Measurements from ENCODE around the gene ZBTB7A.

ZBTB7A gene

DNA sequence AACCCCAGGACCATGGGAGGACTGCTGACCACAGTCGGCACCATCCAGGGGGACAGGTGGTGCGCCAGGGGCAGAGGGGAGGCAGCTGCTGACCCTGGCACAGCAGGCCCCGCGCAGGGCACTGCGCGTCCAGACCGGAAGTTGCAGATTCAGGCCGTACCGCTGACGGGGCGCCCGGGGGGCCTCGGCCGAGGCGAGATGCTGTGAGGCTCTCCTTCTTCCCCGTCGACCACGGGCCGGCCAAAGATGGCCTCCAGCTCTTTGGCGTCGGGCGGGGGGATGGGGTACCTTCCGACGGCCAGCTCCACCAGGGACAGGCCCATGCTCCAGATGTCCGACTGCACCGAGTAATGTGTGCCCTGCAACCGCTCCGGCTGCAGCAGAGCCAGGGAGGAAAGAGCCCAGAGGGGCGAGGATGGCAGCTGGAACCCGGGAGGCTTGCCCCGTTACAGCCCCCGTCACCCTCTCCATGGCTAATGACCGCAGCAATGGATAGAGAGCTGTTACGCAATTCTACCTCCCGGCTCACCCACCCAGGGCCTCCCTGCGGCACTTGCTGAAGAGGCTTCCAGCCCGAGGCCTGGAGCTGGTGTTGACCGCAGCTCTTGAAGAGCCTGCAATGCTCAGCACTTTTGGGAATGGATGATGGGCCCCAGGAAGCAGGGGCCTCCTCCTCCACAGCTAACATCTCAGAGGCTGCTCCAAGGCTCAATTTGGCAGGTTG lies 32.5 kb upstream of the ZBTB7A start:
- no peak overlapping the region for H3K4me3 ChIP-seq (replicated peaks; ENCODE audit: insufficient read depth, low read length)
- no peak for TF ChIP-seq SPI1 (IDR thresholded peaks at IDR 0.05; ENCODE audit: borderline replicate concordance, low read depth)
- TF ChIP-seq GABPA (IDR thresholded peaks at IDR 0.05; ENCODE audit: low read depth): no peak
- TF ChIP-seq, protein P1, sequence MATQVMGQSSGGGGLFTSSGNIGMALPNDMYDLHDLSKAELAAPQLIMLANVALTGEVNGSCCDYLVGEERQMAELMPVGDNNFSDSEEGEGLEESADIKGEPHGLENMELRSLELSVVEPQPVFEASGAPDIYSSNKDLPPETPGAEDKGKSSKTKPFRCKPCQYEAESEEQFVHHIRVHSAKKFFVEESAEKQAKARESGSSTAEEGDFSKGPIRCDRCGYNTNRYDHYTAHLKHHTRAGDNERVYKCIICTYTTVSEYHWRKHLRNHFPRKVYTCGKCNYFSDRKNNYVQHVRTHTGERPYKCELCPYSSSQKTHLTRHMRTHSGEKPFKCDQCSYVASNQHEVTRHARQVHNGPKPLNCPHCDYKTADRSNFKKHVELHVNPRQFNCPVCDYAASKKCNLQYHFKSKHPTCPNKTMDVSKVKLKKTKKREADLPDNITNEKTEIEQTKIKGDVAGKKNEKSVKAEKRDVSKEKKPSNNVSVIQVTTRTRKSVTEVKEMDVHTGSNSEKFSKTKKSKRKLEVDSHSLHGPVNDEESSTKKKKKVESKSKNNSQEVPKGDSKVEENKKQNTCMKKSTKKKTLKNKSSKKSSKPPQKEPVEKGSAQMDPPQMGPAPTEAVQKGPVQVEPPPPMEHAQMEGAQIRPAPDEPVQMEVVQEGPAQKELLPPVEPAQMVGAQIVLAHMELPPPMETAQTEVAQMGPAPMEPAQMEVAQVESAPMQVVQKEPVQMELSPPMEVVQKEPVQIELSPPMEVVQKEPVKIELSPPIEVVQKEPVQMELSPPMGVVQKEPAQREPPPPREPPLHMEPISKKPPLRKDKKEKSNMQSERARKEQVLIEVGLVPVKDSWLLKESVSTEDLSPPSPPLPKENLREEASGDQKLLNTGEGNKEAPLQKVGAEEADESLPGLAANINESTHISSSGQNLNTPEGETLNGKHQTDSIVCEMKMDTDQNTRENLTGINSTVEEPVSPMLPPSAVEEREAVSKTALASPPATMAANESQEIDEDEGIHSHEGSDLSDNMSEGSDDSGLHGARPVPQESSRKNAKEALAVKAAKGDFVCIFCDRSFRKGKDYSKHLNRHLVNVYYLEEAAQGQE (IDR thresholded peaks at IDR 0.05; ENCODE audit: insufficient replicate concordance, low read depth): no peak
- TF ChIP-seq, protein P2, sequence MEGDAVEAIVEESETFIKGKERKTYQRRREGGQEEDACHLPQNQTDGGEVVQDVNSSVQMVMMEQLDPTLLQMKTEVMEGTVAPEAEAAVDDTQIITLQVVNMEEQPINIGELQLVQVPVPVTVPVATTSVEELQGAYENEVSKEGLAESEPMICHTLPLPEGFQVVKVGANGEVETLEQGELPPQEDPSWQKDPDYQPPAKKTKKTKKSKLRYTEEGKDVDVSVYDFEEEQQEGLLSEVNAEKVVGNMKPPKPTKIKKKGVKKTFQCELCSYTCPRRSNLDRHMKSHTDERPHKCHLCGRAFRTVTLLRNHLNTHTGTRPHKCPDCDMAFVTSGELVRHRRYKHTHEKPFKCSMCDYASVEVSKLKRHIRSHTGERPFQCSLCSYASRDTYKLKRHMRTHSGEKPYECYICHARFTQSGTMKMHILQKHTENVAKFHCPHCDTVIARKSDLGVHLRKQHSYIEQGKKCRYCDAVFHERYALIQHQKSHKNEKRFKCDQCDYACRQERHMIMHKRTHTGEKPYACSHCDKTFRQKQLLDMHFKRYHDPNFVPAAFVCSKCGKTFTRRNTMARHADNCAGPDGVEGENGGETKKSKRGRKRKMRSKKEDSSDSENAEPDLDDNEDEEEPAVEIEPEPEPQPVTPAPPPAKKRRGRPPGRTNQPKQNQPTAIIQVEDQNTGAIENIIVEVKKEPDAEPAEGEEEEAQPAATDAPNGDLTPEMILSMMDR (IDR thresholded peaks at IDR 0.05; ENCODE audit: insufficient read depth, low read length): no peak
- no peak for TF ChIP-seq POLR2AphosphoS5 (IDR thresholded peaks at IDR 0.05; ENCODE audit: low read depth)
- DNase-seq (ENCODE audit: low read depth in 1 of 2, low spot score in 1 of 2): no peak
- H3K27ac ChIP-seq (replicated peaks): no peak overlapping the region
- H3K27me3 ChIP-seq (ENCODE audit: insufficient read depth, poor library complexity, severe bottlenecking): no peaks in the 10 kb centered on the region

DNA sequence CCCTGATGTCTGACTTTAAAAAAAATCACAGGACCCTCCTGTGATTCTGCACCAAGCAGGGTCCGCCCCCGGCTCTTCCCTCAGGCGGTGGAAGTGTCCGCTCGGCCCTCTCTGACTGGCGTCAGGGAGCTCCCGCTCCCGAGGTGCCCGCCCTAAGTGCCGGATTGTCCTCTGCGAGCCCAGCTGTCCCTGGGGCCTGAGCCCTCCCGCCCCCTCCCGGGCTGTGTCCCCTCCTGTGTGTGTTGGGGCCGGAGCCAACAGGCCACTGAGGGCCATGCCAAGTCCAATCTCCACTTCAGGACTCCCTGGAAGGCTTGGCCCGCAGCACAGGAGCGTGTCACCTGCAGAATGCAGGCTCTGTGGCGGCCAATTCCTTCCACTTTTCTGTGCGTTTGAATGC lies 31.8 kb upstream of the ZBTB7A start:
- TF ChIP-seq, protein P1 (IDR thresholded peaks at IDR 0.05; ENCODE audit: insufficient replicate concordance, low read depth): no peak
- TF ChIP-seq POLR2AphosphoS5 (IDR thresholded peaks at IDR 0.05; ENCODE audit: low read depth) (no peak), SPI1 (IDR thresholded peaks at IDR 0.05; ENCODE audit: borderline replicate concordance, low read depth) (no peak), GABPA (IDR thresholded peaks at IDR 0.05; ENCODE audit: low read depth) (no peak)
- TF ChIP-seq, protein P2 (IDR thresholded peaks at IDR 0.05; ENCODE audit: insufficient read depth, low read length): no peak
- DNase-seq (ENCODE audit: low read depth in 1 of 2, low spot score in 1 of 2): no peak
- Histone ChIP-seq H3K27me3 (ENCODE audit: insufficient read depth, poor library complexity, severe bottlenecking) (no peaks in the 10 kb centered on the region), H3K27ac (replicated peaks) (no peak overlapping the region), H3K4me3 (replicated peaks; ENCODE audit: insufficient read depth, low read length) (no peak overlapping the region)

DNA sequence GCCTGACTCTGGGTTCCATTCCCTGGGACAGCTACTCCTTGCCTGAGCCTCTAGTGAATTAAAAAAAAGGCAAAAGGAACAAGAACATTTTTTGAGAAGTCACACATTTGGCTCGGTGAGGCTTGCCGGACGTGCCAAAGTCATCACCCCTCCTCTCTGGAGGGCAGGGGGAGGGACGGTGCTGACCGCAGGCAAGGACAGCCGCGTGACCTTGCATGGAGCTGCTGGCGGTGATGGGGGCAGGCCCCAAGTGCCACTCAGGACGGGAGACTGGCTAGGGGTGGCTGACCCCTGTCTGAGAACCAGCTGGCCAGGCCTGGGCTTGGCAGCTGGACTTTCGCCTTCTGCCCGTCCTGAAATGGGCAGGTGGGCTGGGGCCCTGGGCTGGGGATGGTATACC lies 30.8 kb upstream of the ZBTB7A start:
- no peaks in the 10 kb centered on the region for H3K27me3 ChIP-seq (ENCODE audit: insufficient read depth, poor library complexity, severe bottlenecking)
- TF ChIP-seq POLR2AphosphoS5 (IDR thresholded peaks at IDR 0.05; ENCODE audit: low read depth): no peak
- TF ChIP-seq GABPA (IDR thresholded peaks at IDR 0.05; ENCODE audit: low read depth): no peak
- TF ChIP-seq, protein P1 (IDR thresholded peaks at IDR 0.05; ENCODE audit: insufficient replicate concordance, low read depth): no peak
- TF ChIP-seq, protein P2 (IDR thresholded peaks at IDR 0.05; ENCODE audit: insufficient read depth, low read length): no peak
- no peak for TF ChIP-seq SPI1 (IDR thresholded peaks at IDR 0.05; ENCODE audit: borderline replicate concordance, low read depth)
- H3K27ac ChIP-seq (replicated peaks): no peak overlapping the region
- no peak for DNase-seq (ENCODE audit: low read depth in 1 of 2, low spot score in 1 of 2)
- H3K4me3 ChIP-seq (replicated peaks; ENCODE audit: insufficient read depth, low read length): no peak overlapping the region

All from HL-60 (cell line).